Adipose tissue (tissue), 3 donors: ENCODE results near the gene DENND5A. TPM values are rescaled to one million over a fixed set of nuclear protein-coding genes. Genes with fewer than 3 reads are reported as not detected.
"Not testable (repeated sequence)": the region's sequence is repeated elsewhere in the genome, so short reads cannot be mapped to it uniquely, and the experiment has no call there.

Source experiments
- H3K27ac ChIP-seq: one replicate; pipeline ENCODE4 v1.5.1; 2013; ENCODE audit warnings: low read depth, low read length
- WGBS, 3 donors: extraction: QIAGEN DNeasy Blood & Tissue Kit; methylation state at CpG; one replicate each; pipeline ENCODE4 v1.1.7; 2013; 5-methylcytosine and 5-hydroxymethylcytosine counted together
- polyA plus RNA-seq, 3 donors: library from polyadenylated mRNA; stranded (reverse); fragments of 200-250 nt; gene quantifications; one replicate each; pipeline ENCODE4 v1.2.3, GENCODE V29; 2013
- donor health status: healthy with polysubstance abuse.
- donor health status: Bipolar disorder and iron deficiency.
- donor health status: healthy.

Gene DENND5A
- polyA plus RNA-seq, 3 donors = 39.3 to 79.4 (median 70.3) TPM

GRCh38 chr11:9225748-9226298 lies 39.3 kb downstream of the DENND5A start:
- no peak overlapping the region for H3K27ac ChIP-seq
- WGBS, 3 donors = 95 to 98% (median 96%) methylated on average over 1 of the region's 1 CpG

GRCh38 chr11:9222654-9223053 lies 42.5 kb downstream of the DENND5A start:
- H3K27ac ChIP-seq = no peak overlapping the region
- WGBS, 3 donors = 43 to 51% (median 49%) methylated on average over 3 of the region's 3 CpGs

- WGBS, 3 donors = 97 to 98% (median 98%) methylated on average over 9 of the region's 9 CpGs
- not testable (repeated sequence) for H3K27ac ChIP-seq
Observed at GRCh38 chr11:9220853-9221252, 44.3 kb downstream of the DENND5A start.

GRCh38 chr11:9219572-9219971 lies 45.6 kb downstream of the DENND5A start:
- WGBS, 3 donors = 24 to 71% (median 41%) methylated on average over 2 of the region's 2 CpGs
- no peak overlapping the region for H3K27ac ChIP-seq

GRCh38 chr11:9219115-9219514 lies 46.0 kb downstream of the DENND5A start:
- H3K27ac ChIP-seq = no peak overlapping the region
- WGBS, 3 donors = 67 to 94% (median 71%) methylated on average over 2 of the region's 2 CpGs

GRCh38 chr11:9214765-9215164 lies 50.4 kb downstream of the DENND5A start:
- no peak overlapping the region for H3K27ac ChIP-seq
- WGBS, 3 donors = 91 to 93% (median 92%) methylated on average over 5 of the region's 5 CpGs

- WGBS, 3 donors = 95 to 100% (median 98%) methylated on average over 3 of the region's 3 CpGs
- no peak overlapping the region for H3K27ac ChIP-seq
Observed at GRCh38 chr11:9211322-9211721, 53.8 kb downstream of the DENND5A start.

- H3K27ac ChIP-seq = no peak overlapping the region
- WGBS, 3 donors = 79 to 97% (median 92%) methylated on average over 1 of the region's 1 CpG
Observed at GRCh38 chr11:9210922-9211320, 54.2 kb downstream of the DENND5A start.

GRCh38 chr11:9210224-9210921 lies 54.8 kb downstream of the DENND5A start:
- H3K27ac ChIP-seq = no peak overlapping the region
- 78 to 87% (median 86%) methylated on average over 5 of the region's 5 CpGs for WGBS, 3 donors

GRCh38 chr11:9209604-9210003 lies 55.5 kb downstream of the DENND5A start:
- 95 to 97% (median 97%) methylated on average over 4 of the region's 4 CpGs for WGBS, 3 donors
- not testable (repeated sequence) for H3K27ac ChIP-seq

GRCh38 chr11:9208726-9209501 lies 56.2 kb downstream of the DENND5A start:
- no peak overlapping the region for H3K27ac ChIP-seq
- 65 to 86% (median 74%) methylated on average over 8 of the region's 8 CpGs for WGBS, 3 donors

GRCh38 chr11:9207229-9207628 lies 57.9 kb downstream of the DENND5A start:
- 94 to 95% (median 95%) methylated on average over 2 of the region's 2 CpGs for WGBS, 3 donors

GRCh38 chr11:9206496-9206895 lies 58.7 kb downstream of the DENND5A start:
- WGBS, 3 donors = 81 to 92% (median 88%) methylated on average over 2 of the region's 2 CpGs
- no peak overlapping the region for H3K27ac ChIP-seq

More at GRCh38 chr11:9207229-9207628, 57.9 kb downstream of the DENND5A start:
- H3K27ac ChIP-seq = no peak overlapping the region

- H3K27ac ChIP-seq = no peak overlapping the region
- WGBS, 3 donors = 83 to 88% (median 87%) methylated on average over 12 of the region's 12 CpGs
Observed at GRCh38 chr11:9203691-9204311, 61.3 kb downstream of the DENND5A start.

- no peak overlapping the region for H3K27ac ChIP-seq
- 90 to 94% (median 92%) methylated on average over 3 of the region's 3 CpGs for WGBS, 3 donors
Observed at GRCh38 chr11:9201372-9202162, 63.6 kb downstream of the DENND5A start.

GRCh38 chr11:9200471-9200870 lies 64.7 kb downstream of the DENND5A start:
- 90 to 93% (median 92%) methylated on average over 2 of the region's 2 CpGs for WGBS, 3 donors
- no peak overlapping the region for H3K27ac ChIP-seq

- H3K27ac ChIP-seq = no peak overlapping the region
- WGBS, 3 donors = 92 to 97% (median 96%) methylated on average over 3 of the region's 3 CpGs
Observed at GRCh38 chr11:9193316-9193715, 71.8 kb downstream of the DENND5A start.

- no peak overlapping the region for H3K27ac ChIP-seq
- WGBS, 3 donors = 93 to 99% (median 96%) methylated on average over 3 of the region's 3 CpGs
Observed at GRCh38 chr11:9192561-9192960, 72.6 kb downstream of the DENND5A start.
